Measurements from ENCODE around the gene C2CD4C. TPM values are rescaled to one million over a fixed set of nuclear protein-coding genes. Genes with fewer than 3 reads are reported as not detected.

The C2CD4C gene
- total RNA-seq, 4 donors from 2014 or later, result 0.19 to 9.6 (median 1.8) TPM

DNA sequence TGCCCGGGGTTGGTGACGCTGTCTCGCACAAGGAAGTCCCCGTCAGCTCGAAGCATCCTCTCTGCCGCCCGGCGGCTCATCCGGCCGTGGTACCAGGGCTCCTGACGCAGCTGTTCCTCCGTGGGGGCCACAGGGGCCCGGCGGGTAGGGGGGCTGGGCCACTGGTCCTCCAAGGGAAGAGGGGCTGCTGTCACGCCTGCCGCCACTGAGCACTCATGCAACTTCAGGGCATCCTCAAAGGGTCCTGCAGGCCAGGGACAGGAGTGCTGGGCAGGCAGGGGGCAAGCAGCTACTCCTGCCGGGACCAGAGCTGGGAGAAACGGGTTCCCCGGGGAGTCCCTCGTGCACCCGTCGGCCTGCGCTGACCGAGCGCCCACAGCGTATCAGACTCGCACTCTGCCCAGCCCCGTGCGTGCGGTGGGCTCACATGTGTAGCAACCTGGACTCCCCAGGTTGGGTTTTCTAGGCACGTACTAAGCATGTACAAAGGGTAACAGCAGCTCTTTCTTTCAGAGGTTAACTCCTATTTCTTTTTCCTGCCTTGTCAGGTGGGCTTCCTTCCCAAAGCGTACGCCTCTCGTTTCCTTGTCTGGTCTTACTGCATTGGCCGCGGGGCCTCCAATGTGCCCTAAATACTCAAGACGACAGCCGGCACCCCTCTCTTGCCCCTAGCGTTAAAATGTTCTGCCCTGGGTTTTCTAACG is 13.4 kb upstream of the C2CD4C start:
- DNase-seq (ENCODE audit: low spot score) (no peak), ATAC-seq (ENCODE audit: low FRiP score) (no peak)
- TF ChIP-seq, protein P1, sequence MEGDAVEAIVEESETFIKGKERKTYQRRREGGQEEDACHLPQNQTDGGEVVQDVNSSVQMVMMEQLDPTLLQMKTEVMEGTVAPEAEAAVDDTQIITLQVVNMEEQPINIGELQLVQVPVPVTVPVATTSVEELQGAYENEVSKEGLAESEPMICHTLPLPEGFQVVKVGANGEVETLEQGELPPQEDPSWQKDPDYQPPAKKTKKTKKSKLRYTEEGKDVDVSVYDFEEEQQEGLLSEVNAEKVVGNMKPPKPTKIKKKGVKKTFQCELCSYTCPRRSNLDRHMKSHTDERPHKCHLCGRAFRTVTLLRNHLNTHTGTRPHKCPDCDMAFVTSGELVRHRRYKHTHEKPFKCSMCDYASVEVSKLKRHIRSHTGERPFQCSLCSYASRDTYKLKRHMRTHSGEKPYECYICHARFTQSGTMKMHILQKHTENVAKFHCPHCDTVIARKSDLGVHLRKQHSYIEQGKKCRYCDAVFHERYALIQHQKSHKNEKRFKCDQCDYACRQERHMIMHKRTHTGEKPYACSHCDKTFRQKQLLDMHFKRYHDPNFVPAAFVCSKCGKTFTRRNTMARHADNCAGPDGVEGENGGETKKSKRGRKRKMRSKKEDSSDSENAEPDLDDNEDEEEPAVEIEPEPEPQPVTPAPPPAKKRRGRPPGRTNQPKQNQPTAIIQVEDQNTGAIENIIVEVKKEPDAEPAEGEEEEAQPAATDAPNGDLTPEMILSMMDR (IDR thresholded peaks at IDR 0.05), result no peak

DNA sequence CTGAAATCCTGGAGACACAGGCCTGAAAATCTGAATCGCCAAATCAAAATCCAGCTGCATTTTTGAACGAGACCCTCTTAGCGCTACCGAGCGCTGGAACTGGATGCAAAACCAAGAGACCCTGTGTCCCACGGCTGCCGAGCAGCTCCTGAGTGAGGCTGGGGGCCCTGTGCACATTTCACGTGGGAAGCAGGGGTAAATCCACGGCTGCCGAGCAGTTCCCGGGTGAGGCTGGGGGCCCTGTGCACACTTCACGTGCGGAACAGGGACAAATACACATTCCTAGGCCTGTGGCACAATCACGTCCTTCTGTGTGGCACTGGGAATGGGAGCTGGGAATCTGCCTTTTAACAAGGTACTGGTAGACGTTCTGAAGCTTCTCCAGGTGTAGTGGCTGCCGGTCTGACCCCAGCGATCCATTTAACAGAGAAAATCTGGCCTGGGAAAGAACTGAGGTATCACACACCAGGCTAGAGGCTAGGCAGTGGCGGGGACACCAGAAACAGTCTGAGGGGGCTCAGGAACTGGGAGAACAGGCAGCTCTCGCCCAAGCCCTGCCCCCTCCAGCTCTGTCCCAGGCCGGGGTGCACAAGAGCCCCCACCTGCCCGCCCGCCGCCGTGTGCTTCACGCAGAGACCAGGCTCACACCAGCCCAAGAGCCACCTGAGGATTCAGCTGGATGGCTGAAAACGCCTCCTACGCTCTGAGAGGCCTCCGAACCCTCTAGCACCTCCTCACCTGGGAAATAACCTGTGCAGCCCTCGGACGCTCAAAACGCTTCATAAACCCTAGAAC is 11.0 kb upstream of the C2CD4C start:
- TF ChIP-seq, protein P1 (IDR thresholded peaks at IDR 0.05), result no peak
- DNase-seq (ENCODE audit: low spot score) (no peak), ATAC-seq (ENCODE audit: low FRiP score) (no peak)

DNA sequence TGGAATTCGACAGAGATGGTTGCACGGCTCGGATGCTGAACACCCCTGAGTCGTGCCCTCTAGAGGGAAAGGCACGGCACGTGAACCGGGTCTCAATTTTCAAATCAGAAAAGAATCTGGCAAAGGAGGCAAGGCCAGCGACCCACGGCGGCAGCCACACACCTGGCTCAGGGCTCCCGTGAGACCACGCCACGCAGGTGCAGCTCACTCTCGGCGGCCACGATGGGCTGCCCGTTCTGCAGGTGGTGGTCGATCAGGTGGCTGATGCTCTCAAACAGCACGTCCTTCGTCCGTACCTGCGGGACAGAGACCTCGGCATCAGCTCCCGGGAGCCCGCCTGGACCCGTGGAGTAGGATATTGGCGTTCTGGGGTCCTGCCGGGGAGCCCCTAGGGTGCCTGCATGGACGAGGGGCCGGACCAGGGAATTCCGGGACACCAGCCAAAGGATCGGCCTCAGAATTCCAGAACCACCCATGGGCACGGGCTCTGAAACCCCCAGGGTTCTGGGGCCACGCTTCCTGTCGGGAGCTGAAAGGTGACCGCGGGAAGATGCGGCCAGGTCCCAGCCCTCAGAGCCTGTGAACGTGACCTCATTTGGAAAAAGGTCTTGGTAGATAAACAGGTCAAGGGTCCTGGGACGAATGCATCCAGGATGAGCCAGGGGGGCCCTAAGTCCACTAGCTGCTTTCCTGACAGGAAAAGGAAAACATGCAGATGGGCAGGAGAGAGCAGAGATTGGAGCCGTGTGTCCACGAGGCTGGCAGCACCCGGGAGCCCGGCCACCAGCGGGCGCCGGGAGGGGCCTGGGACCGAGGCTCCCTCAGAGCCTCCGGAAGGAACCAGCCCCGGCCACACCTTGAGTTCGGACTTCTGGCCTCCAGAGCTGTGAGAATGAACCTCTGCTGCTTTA is 10.1 kb upstream of the C2CD4C start:
- TF ChIP-seq, protein P1 (IDR thresholded peaks at IDR 0.05), result no peak

DNA sequence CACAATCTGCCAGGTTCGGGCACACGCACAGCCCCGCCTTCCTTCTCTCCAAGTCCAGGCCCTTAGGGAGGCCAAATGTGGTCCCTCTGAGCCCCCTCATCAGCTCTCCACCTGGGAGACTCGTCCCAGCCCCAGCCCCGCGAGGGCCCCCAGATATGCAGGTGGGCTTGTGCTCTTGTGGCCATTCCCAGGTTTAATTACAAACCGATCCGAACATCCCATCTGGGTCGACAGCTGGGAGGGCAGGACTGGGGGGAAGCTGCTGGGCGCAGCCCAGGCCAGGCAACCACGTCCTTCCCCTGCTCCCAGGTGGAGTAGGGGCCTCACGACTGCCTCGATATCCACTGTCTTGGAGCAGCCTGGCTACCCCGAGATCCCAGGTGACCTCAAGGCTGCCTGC is 7.5 kb upstream of the C2CD4C start:
- TF ChIP-seq, protein P1 (IDR thresholded peaks at IDR 0.05), result no peak
- DNase-seq (ENCODE audit: low spot score) (no peak), ATAC-seq (ENCODE audit: low FRiP score) (no peak)

More for the DNA sequence above, 10.1 kb upstream of the C2CD4C start:
- ATAC-seq (ENCODE audit: low FRiP score), result no peak
- DNase-seq (ENCODE audit: low spot score), result no peak

DNA sequence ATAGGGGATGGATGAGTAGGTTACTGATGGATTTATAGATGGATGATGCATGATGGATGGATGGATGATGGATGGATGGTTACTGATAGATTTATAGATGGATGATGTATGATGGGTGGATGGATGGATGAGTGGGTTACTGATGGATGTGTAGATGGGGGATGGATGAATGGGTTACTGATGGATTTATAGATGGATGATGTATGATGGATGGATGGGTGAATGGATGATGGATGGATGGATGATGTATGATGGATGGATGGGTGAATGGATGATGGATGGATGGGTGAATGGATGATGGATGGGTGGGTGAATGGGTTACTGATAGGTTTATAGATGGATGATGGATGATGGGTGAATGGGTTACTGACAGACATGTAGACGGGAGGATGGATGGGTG is 6.3 kb upstream of the C2CD4C start:
- TF ChIP-seq, protein P1 (IDR thresholded peaks at IDR 0.05), result no peak
- ATAC-seq (ENCODE audit: low FRiP score) (no peak), DNase-seq (ENCODE audit: low spot score) (no peak)

DNA sequence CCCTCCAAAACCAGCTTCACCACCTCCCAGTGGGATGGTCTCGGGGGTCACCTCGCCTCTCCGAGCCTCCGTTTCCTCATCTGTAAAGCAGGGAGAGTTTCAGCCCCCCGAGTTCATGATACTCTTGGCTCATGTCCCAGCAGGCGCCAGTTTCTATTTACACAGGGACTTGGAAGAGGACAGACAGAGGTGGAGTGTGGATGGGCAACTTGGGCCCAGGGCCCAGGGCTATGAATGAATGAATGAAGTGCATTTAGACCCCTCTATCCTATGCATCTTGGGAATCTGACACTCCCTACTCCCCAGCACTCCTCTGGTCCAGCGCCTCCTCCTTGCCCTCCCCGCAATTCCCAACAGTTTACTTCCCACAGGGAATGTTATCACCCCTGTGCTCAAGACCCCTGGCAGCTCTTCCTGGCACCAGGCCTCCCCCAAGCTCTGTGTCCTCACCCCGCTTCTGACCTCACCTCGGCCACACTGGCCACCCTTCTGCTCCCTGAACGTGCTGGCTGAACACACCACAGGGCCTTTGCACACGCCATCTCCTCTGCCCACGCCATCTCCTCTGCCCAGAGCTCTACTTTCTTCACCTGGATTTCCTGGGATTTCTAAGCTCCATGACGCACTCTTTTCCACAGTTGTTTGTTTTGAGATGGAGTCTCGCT is 4.9 kb upstream of the C2CD4C start:
- ATAC-seq (ENCODE audit: low FRiP score) (no peak), DNase-seq (ENCODE audit: low spot score) (no peak)
- TF ChIP-seq, protein P1 (IDR thresholded peaks at IDR 0.05), result no peak
